GM18507 (cell line): ENCODE data around the gene WDR86.

Source experiments
- DNase-seq: peaks from one replicate; pipeline ENCODE4 v3.0.0; 2011; ENCODE audit warnings: low read depth; ENCODE audit not compliant: insufficient read length; ENCODE audit errors: extremely low spot score
- FAIRE-seq: peaks from 2 replicates; lab custom pipeline; 2011; peaks lifted over from hg19 to GRCh38; lab: Jason Lieb, UNC

The WDR86 gene

DNA sequence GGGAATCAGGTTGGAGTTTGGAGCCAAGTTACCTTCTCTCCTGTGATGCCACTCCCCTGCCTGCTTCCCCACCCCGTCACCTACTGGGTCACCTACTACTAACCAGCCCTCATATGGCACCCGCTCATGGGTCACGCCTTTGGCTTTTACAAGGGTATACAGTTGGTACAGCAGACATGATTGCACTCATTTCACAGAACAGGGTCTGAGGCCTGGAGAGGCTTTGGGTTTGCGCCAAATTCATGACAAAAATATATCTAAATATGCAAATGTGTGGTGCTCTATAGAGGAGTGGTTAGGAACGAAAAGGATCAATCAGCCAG, 19.4 kb upstream of the WDR86 start:
- FAIRE-seq (no peak), DNase-seq (no peak)

DNA sequence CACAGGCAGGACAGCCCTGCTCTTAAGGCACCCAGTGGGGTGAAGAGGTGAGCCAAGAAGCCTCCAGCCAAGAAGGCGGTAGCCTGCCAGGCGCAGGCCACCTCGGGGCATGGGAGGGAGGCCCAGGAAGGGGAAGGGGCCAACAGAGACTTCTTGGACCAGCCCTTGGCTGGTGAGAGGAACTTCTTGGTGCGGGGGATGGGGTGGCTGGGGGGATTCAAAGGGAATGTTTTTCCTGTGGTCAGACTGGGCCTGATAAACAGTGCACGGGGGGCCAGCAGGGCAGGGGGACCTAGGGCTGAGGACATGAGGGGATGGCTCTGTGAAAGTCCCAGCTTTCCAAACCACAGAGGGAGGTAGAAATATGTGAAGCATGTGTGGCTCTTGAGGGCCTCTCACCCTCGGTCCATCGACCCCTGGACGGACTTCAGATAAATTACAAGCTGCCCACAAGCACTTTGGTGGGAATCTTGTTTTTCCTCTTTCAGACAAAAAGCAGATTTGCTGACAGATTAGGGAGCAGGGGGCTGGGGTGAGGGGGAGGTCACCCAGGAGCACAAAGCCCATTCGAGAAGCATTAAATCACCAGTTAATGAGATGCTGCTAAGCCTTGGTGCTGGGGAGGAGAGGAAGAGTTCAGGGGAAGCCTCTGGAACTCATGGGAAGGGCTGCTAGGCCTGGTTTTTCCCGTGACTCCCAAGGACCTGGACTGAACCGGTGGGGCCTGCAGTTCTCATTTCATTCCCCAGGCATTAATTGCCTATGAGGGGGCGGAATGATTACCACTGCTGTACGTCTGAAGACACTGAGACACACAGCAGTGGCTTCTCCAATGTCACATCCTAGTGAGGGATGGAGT, 18.8 kb upstream of the WDR86 start:
- DNase-seq (no peak), FAIRE-seq (no peak)

DNA sequence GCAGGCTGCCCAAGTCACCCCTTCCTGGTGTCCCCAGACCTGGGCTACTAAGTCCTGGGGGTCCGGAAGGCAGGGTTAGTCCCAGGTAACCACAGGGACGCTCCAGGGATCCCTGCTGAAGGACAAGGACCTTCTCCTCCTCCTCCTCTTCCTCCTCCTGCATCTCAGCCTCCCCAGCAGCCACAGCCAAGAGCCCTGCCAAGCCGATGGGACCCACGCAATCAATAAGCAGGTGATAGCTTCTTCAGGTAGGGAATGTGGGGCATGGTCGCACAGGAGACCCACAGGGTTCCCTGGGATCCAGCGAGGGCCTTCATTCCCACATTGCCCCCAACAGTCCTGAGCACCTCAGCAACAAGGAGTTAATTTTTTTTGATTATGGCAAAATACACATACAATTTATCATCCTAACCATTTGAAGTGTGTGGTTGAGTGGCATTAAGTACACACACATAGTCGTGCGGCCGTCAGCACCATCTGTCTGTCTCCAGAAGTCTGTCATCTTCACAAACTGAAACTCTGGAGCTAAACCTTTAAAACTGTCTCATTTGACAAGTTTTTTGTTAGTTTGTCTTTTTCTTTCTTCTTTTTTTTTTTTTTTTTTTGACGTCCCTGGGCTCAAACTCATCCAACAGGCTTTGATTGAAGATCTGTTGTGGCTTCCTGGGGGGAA, 18.0 kb upstream of the WDR86 start:
- FAIRE-seq (no peak), DNase-seq (no peak)

DNA sequence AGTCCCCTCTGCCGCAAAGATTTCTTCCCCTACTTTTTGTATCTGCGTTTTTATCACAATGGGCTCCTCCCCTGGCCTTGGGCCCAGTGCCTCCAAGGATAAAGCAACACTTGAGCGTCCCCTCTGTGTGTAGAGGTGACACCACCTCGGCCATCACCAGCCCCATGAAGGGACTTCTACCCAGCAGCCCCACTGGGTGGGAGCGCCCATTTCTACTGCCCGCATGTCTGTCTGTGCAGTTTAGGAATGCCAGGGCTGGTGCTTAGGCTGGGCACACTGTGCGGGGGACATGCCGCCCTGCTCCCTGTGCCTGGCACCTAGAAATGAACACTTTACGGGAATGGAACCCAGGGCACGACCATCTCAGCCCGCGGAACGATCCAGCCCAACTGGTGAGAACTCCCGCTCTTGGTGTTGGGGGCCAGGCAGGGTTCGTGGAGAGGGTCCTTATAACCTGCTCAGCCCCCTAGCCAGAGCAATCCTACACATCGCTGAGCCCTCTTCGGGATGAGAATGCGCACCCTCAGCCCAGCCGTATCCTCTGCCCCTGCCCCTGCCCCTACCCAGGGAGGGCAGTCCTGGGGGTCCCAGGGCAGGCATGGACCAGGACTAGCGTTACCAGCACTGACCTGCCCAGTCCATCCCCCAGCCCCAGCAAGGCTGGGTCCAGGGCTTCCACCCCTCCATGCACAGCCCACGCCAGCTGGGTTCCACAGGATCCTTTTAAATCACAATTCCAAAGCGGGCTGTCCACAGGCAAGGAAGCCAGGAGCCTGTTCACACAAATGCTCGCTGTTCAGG, 17.3 kb upstream of the WDR86 start:
- DNase-seq (no peak), FAIRE-seq (no peak)

DNA sequence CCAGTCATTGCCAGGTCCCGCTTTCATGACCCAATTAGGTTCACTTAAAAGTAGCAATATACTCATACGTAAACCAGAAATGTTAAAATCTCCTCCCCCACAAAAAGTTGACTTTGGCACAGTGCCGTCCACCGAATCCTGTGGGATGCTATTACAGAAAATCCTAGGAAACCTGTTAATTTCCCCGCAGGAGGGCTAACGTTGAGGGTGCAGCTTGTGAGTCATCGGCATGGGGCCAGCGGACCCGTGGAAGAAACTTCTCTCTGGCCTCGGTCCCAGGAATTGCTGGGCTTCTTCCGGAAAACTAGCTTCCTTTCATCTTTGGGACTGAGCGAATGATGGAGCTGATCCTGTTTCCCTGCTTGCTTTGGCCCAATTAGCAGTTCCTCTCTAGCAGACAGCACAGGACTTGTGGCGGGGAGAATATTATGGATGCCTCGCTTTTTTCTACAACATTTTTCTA, 16.6 kb upstream of the WDR86 start:
- FAIRE-seq (no peak), DNase-seq (no peak)

DNA sequence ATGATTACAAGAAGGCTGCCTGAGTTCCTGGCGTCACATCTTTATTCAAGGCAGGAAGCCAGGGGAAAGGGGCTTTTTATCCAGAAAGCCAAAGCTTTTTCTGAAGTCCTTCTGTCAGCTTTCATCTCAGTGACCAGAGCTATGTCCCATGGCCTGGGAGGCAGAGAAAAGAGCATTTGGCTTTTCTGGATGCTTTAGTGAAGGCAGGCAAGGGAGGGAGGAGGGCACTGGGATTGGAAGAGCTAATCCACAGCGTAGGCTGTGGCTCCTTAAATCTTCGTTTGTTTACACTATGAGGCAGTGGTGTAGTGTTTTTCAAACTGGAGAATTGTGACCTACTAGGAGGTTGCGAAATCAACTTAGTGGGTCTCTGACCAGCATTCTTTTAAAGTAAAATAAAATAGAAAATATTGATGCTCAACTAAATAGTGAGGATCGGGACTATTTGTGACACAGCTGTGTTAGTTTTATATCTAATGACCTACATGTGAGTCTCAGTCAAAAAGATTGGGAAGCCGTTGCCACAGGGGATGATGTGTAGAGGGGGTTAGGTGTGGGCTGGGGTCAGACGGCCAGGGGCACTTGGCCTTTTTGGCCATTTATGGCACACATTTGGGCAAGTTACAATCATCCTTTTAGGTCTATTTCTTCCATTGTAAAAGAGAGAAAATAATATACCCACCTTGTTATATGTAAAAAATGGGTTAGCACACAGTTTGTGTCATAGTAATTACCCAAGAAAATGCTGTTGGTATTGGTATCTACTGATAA, 16.0 kb upstream of the WDR86 start:
- DNase-seq (no peak), FAIRE-seq (no peak)

DNA sequence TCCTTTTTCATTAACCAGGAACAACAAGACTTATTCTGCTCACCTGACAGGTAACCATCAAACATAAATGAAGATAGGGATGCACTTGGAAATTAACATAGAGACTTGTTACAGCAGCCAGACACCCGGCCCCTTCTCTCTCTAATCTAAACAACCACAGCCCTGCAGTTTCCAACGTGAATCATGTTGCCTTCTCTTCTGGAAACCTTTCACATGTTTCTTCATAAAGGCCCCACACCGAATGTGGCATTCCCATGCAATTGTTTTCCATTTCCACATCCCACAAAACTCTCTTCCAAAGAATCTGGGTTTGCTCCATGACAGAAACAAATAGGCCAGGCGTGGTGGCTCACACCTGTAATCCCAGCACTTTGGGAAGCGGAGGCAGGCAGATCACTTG, 15.0 kb upstream of the WDR86 start:
- DNase-seq, result no peak
- FAIRE-seq, result no peak

DNA sequence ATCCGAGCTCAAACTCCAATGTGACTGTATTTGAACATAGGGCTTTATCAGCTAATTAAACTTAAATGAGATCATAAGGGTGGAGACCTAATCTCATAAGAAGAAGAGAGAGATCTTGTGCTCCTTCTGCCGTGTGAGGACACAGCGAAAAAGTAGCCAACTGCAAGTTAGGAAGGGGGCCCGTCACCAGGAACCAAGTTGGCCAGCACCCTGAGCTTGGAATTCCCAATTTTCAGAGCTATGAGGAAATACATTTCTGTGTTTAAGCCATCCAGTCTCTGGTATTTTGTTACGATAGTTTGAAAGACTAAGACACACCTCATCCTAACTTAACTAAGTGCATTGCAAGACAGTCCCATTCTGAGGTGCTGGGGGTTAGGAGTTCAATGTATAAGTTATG, 14.1 kb upstream of the WDR86 start:
- FAIRE-seq (no peak), DNase-seq (no peak)

DNA sequence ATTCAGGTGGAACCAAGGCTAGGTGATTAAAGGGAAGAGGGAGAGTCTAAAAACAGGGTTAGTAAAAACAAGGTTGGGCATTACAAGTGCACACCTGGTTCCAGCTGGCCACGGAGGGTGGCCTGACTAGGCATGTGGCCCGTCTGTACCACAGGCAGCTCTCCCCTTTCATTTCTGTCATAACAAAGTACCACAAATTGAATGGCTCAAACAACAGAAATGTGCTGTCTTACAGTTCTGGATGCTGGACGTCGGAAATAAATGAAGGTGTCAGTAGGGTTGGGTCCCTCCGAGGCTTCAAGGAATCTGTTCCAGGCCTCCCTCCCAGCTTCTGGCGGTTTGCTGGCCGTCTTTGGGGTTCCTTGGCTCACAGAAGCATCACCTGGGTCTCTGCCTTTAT, 13.4 kb upstream of the WDR86 start:
- FAIRE-seq (no peak), DNase-seq (no peak)

DNA sequence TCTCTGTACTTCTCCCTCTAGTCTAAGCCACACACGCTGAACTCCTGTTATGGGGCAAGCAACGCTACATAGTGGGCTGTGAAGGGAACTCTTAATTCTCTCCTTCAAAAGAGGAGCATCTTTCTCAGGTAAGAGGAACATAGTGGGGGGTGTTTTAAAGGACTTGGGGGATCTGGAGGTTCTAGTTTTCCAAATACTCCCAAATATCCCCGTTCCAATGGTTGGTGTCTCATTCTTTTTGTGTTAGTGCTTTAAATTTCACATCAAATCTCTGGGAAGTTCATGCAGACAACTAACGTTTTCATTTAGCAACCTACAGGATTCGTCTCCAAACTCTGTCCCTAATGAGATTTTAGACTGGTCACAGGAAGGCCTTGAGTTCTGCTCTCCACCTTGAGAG, 12.4 kb upstream of the WDR86 start:
- no peak for DNase-seq
- FAIRE-seq, result no peak

DNA sequence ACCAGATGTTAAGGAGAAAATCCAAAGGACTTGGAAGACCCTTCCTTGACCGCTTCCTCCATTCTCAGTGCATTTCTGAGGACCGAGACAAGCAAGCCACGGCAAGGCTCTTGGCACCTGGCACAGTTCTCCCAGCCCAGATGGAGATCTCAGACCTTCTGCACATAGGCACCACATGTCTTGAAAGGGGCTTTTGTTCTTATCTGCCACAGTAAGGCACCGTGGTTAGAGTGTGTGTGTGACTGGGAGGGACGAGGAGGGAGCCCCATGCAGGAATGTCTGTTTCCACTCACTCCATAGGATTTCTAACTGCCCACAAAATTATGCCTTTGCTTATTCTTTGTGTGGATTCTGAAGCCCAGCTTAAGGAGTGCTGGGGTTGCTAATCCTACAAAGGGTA, 10.3 kb upstream of the WDR86 start:
- no peak for FAIRE-seq

DNA sequence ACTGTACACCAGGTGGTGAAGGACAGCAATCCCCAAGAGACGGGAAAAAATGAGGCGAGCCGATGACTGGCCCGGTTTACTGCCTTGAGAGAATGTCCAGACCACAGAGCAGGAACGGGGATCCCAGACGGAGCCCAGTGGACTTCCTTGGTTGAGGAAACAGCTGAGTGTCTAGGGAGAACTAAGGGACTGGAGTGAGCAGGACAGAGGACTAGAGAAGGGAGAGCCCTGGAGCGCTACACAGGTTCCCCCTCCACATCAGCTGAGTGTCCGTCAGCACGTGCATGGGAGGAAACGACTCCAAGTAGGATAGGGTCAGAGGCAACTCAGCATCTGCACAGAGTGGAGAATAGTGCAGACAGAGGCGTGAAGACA, 7.1 kb upstream of the WDR86 start:
- FAIRE-seq (no peak), DNase-seq (no peak)

More for the DNA sequence above, 10.3 kb upstream of the WDR86 start:
- DNase-seq, result no peak

DNA sequence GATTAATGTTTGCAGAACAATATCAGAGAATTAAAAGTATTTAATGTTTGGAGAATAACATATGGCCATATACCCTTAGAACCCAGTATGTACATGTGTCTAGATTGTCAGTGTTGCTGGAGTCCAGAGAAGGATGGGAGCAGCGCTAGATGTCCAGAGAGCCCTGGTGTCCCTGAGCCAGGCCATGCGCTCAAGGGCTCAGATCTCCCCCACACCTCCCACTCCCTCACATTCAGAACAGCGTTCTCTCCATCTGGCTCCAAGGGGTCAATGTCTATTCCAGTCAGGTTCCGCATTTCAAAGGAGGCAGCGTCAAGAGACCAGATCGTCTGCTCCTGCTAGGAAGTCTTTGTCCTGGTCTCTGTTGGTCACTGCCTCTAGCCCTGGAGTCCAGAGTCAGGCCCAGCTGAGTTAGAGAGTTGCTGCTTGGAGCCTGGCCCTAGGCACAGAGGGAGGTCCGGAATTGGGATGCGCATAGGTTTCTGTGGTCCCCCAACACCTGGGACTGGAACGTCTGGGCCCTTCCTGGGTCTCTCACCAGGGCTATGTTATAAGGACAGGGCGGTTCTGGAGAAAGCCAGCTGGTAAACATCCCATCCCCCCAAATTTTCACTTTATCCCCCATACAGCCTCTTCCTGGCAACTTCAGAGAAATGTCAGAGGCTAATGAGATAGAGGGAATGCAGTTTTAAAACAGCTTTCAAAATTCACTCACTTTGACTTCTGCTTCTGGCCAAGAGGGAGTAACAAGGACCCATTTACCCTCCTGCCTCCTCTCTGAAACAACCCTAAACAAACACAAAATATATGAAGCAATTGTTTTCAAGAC, 6.5 kb upstream of the WDR86 start:
- no peak for DNase-seq
- FAIRE-seq, result no peak

DNA sequence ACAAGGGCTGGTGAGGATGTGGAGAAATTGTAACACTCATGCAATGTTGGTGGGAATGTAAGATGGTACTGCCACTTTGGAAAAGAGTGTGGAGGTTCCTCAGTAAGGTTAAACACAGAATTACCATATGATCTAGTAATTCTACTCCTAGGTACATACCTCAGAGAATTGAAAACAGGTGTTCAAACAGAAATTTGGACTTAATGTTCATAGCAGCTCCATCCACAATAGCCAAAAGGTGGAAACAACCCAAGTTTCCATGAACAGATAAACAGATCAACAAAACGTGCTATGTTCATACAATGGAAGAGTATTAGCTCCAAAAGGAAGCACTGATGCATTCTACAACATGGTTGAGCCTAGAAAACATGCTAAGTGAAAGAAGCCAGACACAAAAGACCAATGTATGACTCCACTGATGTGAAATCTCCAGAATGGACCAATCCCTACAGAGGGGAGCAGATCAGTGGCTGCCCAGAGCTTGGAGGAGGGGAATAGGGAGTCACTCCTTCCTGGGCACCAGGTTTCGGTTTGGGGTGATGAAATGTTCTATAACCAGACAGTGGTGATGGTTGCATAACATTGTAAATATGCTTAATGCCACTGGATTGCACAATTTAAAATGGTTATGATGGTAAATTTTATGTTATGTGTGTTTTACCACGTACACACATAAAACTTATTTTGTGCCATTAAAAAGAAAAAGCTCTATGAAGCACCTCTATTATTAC, 5.7 kb upstream of the WDR86 start:
- DNase-seq (no peak), FAIRE-seq (no peak)

DNA sequence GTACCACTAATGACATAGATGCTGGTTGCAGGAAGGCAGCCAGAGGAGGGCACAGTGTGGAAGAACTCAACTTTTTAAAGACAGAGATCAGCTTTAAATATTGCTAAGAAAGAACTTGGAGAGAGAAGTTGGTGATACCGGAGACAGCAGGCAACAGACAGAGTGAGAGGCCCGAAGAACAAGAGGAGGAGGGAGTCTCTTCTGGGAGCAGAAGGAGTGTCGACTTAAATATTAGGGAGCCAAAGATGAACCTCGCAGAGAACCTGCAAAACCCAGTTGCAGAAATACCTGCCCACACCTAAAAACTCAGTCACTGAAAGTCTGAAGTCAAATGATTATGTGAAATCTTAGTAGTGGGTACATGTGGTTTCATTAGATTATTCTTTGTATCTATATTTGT, 3.4 kb upstream of the WDR86 start:
- DNase-seq, result no peak
- no peak for FAIRE-seq

DNA sequence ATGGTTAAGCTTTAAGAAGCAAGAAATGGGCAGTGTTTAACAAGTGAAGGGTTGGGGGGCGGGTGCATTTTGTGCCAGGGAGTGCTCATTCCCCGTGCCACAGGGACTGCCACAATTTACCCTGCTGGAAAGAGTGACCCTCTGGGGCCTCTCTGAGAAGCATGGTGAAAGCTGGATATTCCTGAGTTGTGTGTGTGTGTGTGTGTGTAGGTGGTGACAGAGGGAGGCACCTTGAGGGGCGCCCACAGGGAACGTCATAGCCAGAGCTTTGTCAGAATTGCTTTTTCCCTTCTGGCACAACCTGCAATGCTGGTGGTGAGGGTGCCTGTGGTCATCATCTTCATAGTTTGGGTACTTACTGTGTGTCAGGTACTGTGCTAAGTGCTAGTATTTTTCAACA, 2.5 kb upstream of the WDR86 start:
- FAIRE-seq, result no peak
- DNase-seq, result no peak

DNA sequence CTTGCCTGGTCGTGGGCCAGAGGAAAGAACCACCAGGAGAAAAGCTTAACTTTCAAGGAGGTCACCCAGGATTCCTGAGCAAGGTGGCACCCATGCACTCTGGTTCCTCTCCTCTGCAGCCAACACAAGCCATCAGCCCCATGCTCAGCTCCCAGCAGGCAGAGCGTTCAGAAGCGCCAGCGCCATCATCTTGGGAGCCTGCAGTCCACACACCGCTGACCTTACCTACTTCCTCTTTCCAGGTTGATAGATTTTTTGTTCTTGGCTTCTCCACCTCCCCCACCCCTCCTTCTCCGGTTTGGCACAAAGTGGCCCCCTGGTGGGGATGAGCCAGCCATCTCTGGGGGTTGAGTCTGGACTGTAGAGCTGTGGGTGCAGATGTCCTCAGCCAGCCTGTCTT, 1.7 kb upstream of the WDR86 start:
- FAIRE-seq (no peak), DNase-seq (no peak)
